ENCODE measurements around the gene MCTP1. TPM values are rescaled to one million over a fixed set of nuclear protein-coding genes. Genes with fewer than 3 reads are reported as not detected.

The MCTP1 gene
- total RNA-seq, 1 experiment from 2014 or later, result 13.3 TPM

- H3K4me3 ChIP-seq, result no peak overlapping the region
- no peaks in the 10 kb centered on the region for H3K27me3 ChIP-seq (replicated peaks)
- no peak overlapping the region for H3K27ac ChIP-seq
- no peaks in the 10 kb centered on the region for H3K9me3 ChIP-seq (replicated peaks)
- no peak for DNase-seq (ENCODE audit: low read depth in 1 of 2, low spot score in 2 of 2)
- no peaks in the 10 kb centered on the region for H3K4me1 ChIP-seq (replicated peaks)
- no peaks in the 10 kb centered on the region for H3K36me3 ChIP-seq
These were observed 93.6 kb downstream of the MCTP1 start for GRCh38 chr5:95191330-95191729.

GRCh38 chr5:95184924-95185323, 100.0 kb downstream of the MCTP1 start:
- DNase-seq (ENCODE audit: low read depth in 1 of 2, low spot score in 2 of 2), result no peak
- H3K36me3 ChIP-seq, result no peaks in the 10 kb centered on the region
- peaks cover 6% of the 10 kb centered on the region for H3K4me1 ChIP-seq (replicated peaks)
- no peaks in the 10 kb centered on the region for H3K9me3 ChIP-seq (replicated peaks)
- H3K27ac ChIP-seq, result no peak overlapping the region
- H3K4me3 ChIP-seq, result no peak overlapping the region
- H3K27me3 ChIP-seq (replicated peaks), result no peaks in the 10 kb centered on the region

GRCh38 chr5:95181644-95182043, 103.2 kb downstream of the MCTP1 start:
- peaks cover 30% of the 10 kb centered on the region for H3K4me1 ChIP-seq (replicated peaks)
- no peak overlapping the region for H3K4me3 ChIP-seq
- no peaks in the 10 kb centered on the region for H3K9me3 ChIP-seq (replicated peaks)
- DNase-seq (ENCODE audit: low read depth in 1 of 2, low spot score in 2 of 2), result no peak
- H3K27ac ChIP-seq, result no peak overlapping the region
- H3K27me3 ChIP-seq (replicated peaks), result no peaks in the 10 kb centered on the region
- H3K36me3 ChIP-seq, result no peaks in the 10 kb centered on the region

- peak overlapping the region; percentile 97 for H3K27ac ChIP-seq
- no peaks in the 10 kb centered on the region for H3K9me3 ChIP-seq (replicated peaks)
- DNase-seq (ENCODE audit: low read depth in 1 of 2, low spot score in 2 of 2), result peak; percentile 99
These were observed 106.7 kb downstream of the MCTP1 start for GRCh38 chr5:95178046-95178651.

GRCh38 chr5:95177456-95177855, 107.4 kb downstream of the MCTP1 start:
- H3K4me3 ChIP-seq, result no peak overlapping the region
- H3K9me3 ChIP-seq (replicated peaks), result no peaks in the 10 kb centered on the region
- H3K4me1 ChIP-seq (replicated peaks), result peaks cover 30% of the 10 kb centered on the region
- H3K27me3 ChIP-seq (replicated peaks), result no peaks in the 10 kb centered on the region
- DNase-seq (ENCODE audit: low read depth in 1 of 2, low spot score in 2 of 2), result no peak
- H3K27ac ChIP-seq, result peak overlapping the region; percentile 97
- H3K36me3 ChIP-seq, result no peaks in the 10 kb centered on the region

More at GRCh38 chr5:95178046-95178651, 106.7 kb downstream of the MCTP1 start:
- Histone ChIP-seq H3K4me3 (no peak overlapping the region), H3K4me1 (replicated peaks) (peaks cover 30% of the 10 kb centered on the region), H3K27me3 (replicated peaks) (no peaks in the 10 kb centered on the region), H3K36me3 (no peaks in the 10 kb centered on the region)

GRCh38 chr5:95175106-95175505, 109.8 kb downstream of the MCTP1 start:
- Histone ChIP-seq H3K27ac (no peak overlapping the region), H3K4me3 (no peak overlapping the region), H3K36me3 (no peaks in the 10 kb centered on the region), H3K4me1 (replicated peaks) (peaks cover 25% of the 10 kb centered on the region), H3K27me3 (replicated peaks) (no peaks in the 10 kb centered on the region), H3K9me3 (replicated peaks) (no peaks in the 10 kb centered on the region)
- DNase-seq (ENCODE audit: low read depth in 1 of 2, low spot score in 2 of 2), result no peak

- no peak overlapping the region for H3K4me3 ChIP-seq
- DNase-seq (ENCODE audit: low read depth in 1 of 2, low spot score in 2 of 2), result no peak
- no peaks in the 10 kb centered on the region for H3K9me3 ChIP-seq (replicated peaks)
- H3K36me3 ChIP-seq, result no peaks in the 10 kb centered on the region
- H3K27me3 ChIP-seq (replicated peaks), result no peaks in the 10 kb centered on the region
- H3K27ac ChIP-seq, result no peak overlapping the region
- peaks cover 6% of the 10 kb centered on the region for H3K4me1 ChIP-seq (replicated peaks)
These were observed 112.2 kb downstream of the MCTP1 start for GRCh38 chr5:95172659-95173058.

GRCh38 chr5:95164861-95165260, 120.0 kb downstream of the MCTP1 start:
- Histone ChIP-seq H3K27ac (no peak overlapping the region), H3K4me1 (replicated peaks) (no peaks in the 10 kb centered on the region), H3K27me3 (replicated peaks) (no peaks in the 10 kb centered on the region), H3K4me3 (no peak overlapping the region), H3K36me3 (no peaks in the 10 kb centered on the region), H3K9me3 (replicated peaks) (no peaks in the 10 kb centered on the region)
- DNase-seq (ENCODE audit: low read depth in 1 of 2, low spot score in 2 of 2), result no peak

- no peaks in the 10 kb centered on the region for H3K27me3 ChIP-seq (replicated peaks)
- no peaks in the 10 kb centered on the region for H3K9me3 ChIP-seq (replicated peaks)
- H3K27ac ChIP-seq, result no peak overlapping the region
- no peaks in the 10 kb centered on the region for H3K4me1 ChIP-seq (replicated peaks)
- H3K36me3 ChIP-seq, result no peaks in the 10 kb centered on the region
- no peak overlapping the region for H3K4me3 ChIP-seq
- no peak for DNase-seq (ENCODE audit: low read depth in 1 of 2, low spot score in 2 of 2)
These were observed 121.8 kb downstream of the MCTP1 start for GRCh38 chr5:95163079-95163478.

- H3K4me1 ChIP-seq (replicated peaks), result no peaks in the 10 kb centered on the region
- no peaks in the 10 kb centered on the region for H3K27me3 ChIP-seq (replicated peaks)
- H3K9me3 ChIP-seq (replicated peaks), result no peaks in the 10 kb centered on the region
- no peak overlapping the region for H3K27ac ChIP-seq
- no peak for DNase-seq (ENCODE audit: low read depth in 1 of 2, low spot score in 2 of 2)
- H3K4me3 ChIP-seq, result no peak overlapping the region
- H3K36me3 ChIP-seq, result no peaks in the 10 kb centered on the region
These were observed 122.5 kb downstream of the MCTP1 start for GRCh38 chr5:95162231-95162992.

- H3K27ac ChIP-seq, result no peak overlapping the region
- H3K27me3 ChIP-seq (replicated peaks), result no peaks in the 10 kb centered on the region
- H3K4me3 ChIP-seq, result no peak overlapping the region
- no peaks in the 10 kb centered on the region for H3K9me3 ChIP-seq (replicated peaks)
- H3K4me1 ChIP-seq (replicated peaks), result no peaks in the 10 kb centered on the region
- no peaks in the 10 kb centered on the region for H3K36me3 ChIP-seq
- no peak for DNase-seq (ENCODE audit: low read depth in 1 of 2, low spot score in 2 of 2)
These were observed 125.3 kb downstream of the MCTP1 start for GRCh38 chr5:95159603-95160002.

- no peak overlapping the region for H3K27ac ChIP-seq
- H3K36me3 ChIP-seq, result no peaks in the 10 kb centered on the region
- H3K4me1 ChIP-seq (replicated peaks), result no peaks in the 10 kb centered on the region
- no peaks in the 10 kb centered on the region for H3K9me3 ChIP-seq (replicated peaks)
- H3K27me3 ChIP-seq (replicated peaks), result no peaks in the 10 kb centered on the region
- no peak for DNase-seq (ENCODE audit: low read depth in 1 of 2, low spot score in 2 of 2)
- no peak overlapping the region for H3K4me3 ChIP-seq
These were observed 129.0 kb downstream of the MCTP1 start for GRCh38 chr5:95155888-95156287.

- Histone ChIP-seq H3K4me3 (no peak overlapping the region), H3K27ac (no peak overlapping the region), H3K9me3 (replicated peaks) (no peaks in the 10 kb centered on the region), H3K4me1 (replicated peaks) (no peaks in the 10 kb centered on the region), H3K36me3 (no peaks in the 10 kb centered on the region), H3K27me3 (replicated peaks) (no peaks in the 10 kb centered on the region)
- DNase-seq (ENCODE audit: low read depth in 1 of 2, low spot score in 2 of 2), result no peak
These were observed 131.4 kb downstream of the MCTP1 start for GRCh38 chr5:95153511-95153910.

- no peaks in the 10 kb centered on the region for H3K36me3 ChIP-seq
- H3K27ac ChIP-seq, result no peak overlapping the region
- H3K4me1 ChIP-seq (replicated peaks), result no peaks in the 10 kb centered on the region
- no peaks in the 10 kb centered on the region for H3K27me3 ChIP-seq (replicated peaks)
- no peak for DNase-seq (ENCODE audit: low read depth in 1 of 2, low spot score in 2 of 2)
- H3K4me3 ChIP-seq, result no peak overlapping the region
- peaks cover 5% of the 10 kb centered on the region for H3K9me3 ChIP-seq (replicated peaks)
These were observed 132.4 kb downstream of the MCTP1 start for GRCh38 chr5:95152535-95152934.
